Neural cell (in vitro differentiated cells): Measurements from ENCODE around the gene IFNA8.
A peak's percentile ranks its signal among the peaks of the same experiment; 100 is the strongest.

Experiments used
- EP300 ChIP-seq: fragments of 450-650 bp; conservative IDR thresholded peaks from 2 replicates; pipeline ENCODE4 v1.6.1; 2014; ENCODE audit warnings: antibody characterized with exemption, mild to moderate bottlenecking, moderate library complexity; ENCODE audit not compliant: poor library complexity, severe bottlenecking
- EZH2 ChIP-seq: fragments of 200-600, 300-800 bp; shearing (Covaris generic), sonication (generic); IDR thresholded peaks from 2 replicates; pipeline ENCODE4 v1.6.1; 2014; ENCODE audit warnings: antibody characterized with exemption, low read length, borderline replicate concordance, mild to moderate bottlenecking; ENCODE audit not compliant: insufficient read depth, poor library complexity, severe bottlenecking
- POLR2AphosphoS5 ChIP-seq: IDR thresholded peaks from 2 replicates; pipeline ENCODE4 v1.6.1; 2012
- REST ChIP-seq: IDR thresholded peaks from 2 replicates; pipeline ENCODE4 v1.6.1; 2012; ENCODE audit warnings: borderline replicate concordance
- SMC3 ChIP-seq: fragments of 450-650 bp; conservative IDR thresholded peaks from 2 replicates; pipeline ENCODE4 v1.6.1; 2014; ENCODE audit warnings: antibody characterized with exemption, mild to moderate bottlenecking, moderate library complexity; ENCODE audit not compliant: poor library complexity
- TF ChIP-seq, protein P1 (sequence below): fragments of 450-650 bp; IDR thresholded peaks from 2 replicates; pipeline ENCODE4 v1.5.1; 2014; ENCODE audit warnings: antibody characterized with exemption, mild to moderate bottlenecking, moderate library complexity; ENCODE audit not compliant: poor library complexity, severe bottlenecking

DNA sequence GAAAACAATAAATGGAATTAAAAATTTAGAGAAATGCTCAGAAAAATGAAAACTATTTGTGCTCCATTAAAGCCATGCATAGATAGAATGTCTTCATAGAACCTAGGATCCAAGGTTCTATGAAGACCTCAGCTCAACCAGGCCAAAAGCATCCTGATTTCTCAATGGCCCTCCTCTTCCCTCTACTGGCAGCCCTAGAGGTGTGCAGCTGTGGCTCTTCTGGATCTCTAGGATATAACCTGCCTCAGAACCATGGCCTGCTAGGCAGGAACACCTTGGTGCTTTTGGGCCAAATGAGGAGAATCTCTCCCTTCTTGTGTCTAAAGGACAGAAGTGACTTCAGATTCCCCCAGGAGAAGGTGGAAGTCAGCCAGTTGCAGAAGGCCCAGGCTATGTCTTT, 46.4 kb downstream of the IFNA8 start:
- TF ChIP-seq, protein P1, sequence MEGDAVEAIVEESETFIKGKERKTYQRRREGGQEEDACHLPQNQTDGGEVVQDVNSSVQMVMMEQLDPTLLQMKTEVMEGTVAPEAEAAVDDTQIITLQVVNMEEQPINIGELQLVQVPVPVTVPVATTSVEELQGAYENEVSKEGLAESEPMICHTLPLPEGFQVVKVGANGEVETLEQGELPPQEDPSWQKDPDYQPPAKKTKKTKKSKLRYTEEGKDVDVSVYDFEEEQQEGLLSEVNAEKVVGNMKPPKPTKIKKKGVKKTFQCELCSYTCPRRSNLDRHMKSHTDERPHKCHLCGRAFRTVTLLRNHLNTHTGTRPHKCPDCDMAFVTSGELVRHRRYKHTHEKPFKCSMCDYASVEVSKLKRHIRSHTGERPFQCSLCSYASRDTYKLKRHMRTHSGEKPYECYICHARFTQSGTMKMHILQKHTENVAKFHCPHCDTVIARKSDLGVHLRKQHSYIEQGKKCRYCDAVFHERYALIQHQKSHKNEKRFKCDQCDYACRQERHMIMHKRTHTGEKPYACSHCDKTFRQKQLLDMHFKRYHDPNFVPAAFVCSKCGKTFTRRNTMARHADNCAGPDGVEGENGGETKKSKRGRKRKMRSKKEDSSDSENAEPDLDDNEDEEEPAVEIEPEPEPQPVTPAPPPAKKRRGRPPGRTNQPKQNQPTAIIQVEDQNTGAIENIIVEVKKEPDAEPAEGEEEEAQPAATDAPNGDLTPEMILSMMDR = peak; percentile 19
- TF ChIP-seq SMC3 (no peak), REST (no peak), EZH2 (no peak), EP300 (no peak), POLR2AphosphoS5 (no peak)
